ENCODE data around the gene BACE2.

The BACE2 gene

DNA sequence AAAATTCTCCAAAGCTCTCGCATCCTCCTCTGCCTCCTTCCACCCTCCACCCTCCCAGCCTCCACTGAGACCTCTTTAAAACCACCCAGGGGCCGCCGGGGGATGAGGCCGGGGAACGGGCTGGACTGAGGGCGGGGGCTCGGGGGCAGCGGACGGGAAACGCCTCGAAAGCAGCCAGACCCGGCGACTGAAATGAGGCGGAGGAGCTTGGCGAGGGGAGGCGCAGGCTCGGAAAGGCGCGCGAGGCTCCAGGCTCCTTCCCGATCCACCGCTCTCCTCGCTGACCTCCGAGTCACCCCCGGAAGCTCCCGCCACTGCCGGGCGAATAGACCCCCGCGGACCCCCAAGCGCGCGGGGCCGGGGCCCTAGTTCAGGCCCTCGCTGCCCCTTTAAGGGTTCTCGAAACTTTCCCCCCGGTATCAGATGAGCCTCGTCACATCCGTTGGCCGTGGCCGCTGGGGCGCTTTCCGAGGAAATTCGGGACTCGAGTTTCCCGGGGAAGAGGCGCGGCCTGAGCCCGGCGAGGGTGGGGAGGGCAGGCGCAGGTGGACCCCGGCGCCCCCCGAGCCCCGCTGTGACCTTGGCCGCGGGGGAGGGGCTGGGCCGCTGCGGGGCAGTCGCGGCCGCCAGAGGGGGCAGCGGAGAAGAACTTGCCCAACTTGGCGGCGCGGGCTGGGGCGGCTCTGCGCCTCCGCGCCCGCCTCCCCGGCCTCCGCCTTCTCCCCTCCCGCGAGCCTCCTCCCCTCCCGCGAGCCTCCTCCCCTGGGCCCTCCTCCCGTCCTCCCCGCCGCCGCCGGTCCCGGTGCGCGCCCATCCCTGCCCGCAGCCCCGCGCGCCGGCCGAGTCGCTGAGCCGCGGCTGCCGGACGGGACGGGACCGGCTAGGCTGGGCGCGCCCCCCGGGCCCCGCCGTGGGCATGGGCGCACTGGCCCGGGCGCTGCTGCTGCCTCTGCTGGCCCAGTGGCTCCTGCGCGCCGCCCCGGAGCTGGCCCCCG lies at the start of gene BACE2:
Gene BACE2 (plus strand): TSS at position 813 of the 995 bp plus-strand sequence. CDS start 104 bp downstream, at position 917.
- Histone ChIP-seq H3K4me1 (peaks cover 22% of the 10 kb centered on the region), H3K4me3 (peak within 1 kb of the TSS; percentile 81), H3K9me3 (no peaks in the 10 kb centered on the region), H3K9ac (peak within 1 kb of the TSS; percentile 77), H3K4me2 (peak within 1 kb of the TSS; percentile 99), H3K27ac (peak within 1 kb of the TSS; percentile 82), H3K27me3 (peaks cover 16% of the 10 kb centered on the region; the same call in 1 of the 2 replicates), H3K36me3 (no peaks in the 10 kb centered on the region), H4K20me1 (no peaks in the 10 kb centered on the region)
- TF ChIP-seq Cebpa-rat (IDR thresholded peaks at IDR 0.05), result no peak

DNA sequence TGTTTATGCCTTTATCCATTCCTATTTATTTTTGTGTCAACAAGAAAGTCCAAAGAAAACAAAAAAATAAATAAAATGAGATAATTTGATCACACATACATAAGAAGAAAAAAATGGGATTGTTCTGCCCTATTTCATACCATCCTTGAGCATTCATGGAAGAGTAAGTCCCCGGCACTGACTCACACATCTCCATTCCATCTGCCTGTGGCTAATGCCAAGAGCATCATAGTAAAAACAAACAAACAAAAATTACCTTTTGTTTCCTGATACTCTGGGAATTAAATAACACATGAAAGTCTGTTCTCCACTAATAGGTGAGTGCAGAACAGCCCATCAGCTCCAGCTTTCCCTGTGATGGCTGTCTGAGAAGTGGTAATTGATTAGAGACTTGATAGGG lies 48.1 kb upstream of the BACE2 start:
- Histone ChIP-seq H3K9ac (no peak overlapping the region), H3K9me3 (no peaks in the 10 kb centered on the region), H3K36me3 (no peaks in the 10 kb centered on the region), H3K27ac (no peak overlapping the region), H3K4me3 (no peak overlapping the region), H3K4me1 (no peaks in the 10 kb centered on the region), H3K4me2 (no peak overlapping the region), H4K20me1 (no peaks in the 10 kb centered on the region), H3K27me3 (no peaks in the 10 kb centered on the region)
- no peak for TF ChIP-seq Cebpa-rat (IDR thresholded peaks at IDR 0.05)

DNA sequence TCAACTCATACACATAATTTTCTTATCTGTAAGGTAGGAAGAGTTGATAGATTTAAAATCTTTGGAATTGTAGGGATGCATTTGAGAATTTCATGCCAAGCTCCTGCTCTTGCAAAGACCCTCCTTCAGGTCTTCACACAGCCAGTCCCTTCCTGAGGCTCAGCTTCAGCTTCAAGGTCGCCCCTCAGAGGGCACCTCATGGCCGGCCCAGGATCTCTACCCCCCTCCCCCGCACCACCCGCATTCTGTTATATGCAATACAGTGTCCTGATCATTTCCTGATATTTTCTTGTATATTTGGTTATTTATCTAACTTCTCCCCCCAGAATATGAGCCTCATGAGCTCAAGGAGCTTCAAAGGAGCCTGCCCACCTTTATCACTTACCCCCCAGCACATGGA lies 47.0 kb upstream of the BACE2 start:
- Histone ChIP-seq H3K4me3 (no peak overlapping the region), H4K20me1 (no peaks in the 10 kb centered on the region), H3K9ac (no peak overlapping the region), H3K9me3 (no peaks in the 10 kb centered on the region), H3K27me3 (no peaks in the 10 kb centered on the region), H3K36me3 (no peaks in the 10 kb centered on the region), H3K4me2 (no peak overlapping the region), H3K27ac (no peak overlapping the region), H3K4me1 (no peaks in the 10 kb centered on the region)
- no peak for TF ChIP-seq Cebpa-rat (IDR thresholded peaks at IDR 0.05)

DNA sequence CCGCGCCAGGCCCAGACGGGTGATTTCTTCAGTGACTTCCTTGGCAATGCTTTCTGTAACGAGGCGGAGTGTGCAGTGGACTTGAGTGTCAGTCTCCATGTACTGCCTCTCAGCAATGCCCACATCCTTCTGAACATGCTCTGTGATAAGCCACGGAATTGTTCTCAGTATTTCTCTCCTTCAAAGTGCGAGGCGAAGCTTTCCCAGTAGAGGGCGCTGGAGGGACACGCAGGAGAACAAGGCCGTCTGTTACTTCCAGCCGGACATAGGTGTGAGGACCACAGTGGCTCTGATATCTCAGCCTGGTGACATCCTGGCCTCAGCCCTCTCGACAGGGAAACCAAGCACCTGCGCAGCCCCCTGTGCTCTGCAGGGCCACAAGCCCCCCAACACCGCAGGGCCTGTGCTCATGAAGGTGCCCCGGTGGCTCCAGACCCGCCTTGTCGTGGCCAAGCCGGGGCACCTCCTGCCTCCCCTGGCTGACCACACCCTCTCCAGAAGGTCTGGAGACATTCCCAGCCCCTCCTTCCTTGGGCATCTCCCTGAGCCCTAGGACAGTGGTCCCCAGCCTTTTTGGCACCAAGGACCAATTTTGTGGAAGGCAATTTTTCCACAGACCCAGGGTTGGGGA lies 46.1 kb upstream of the BACE2 start:
- Histone ChIP-seq H3K27me3 (no peaks in the 10 kb centered on the region), H3K27ac (no peak overlapping the region), H3K4me1 (no peaks in the 10 kb centered on the region), H3K9me3 (no peaks in the 10 kb centered on the region), H3K4me3 (no peak overlapping the region), H3K36me3 (no peaks in the 10 kb centered on the region), H3K4me2 (no peak overlapping the region), H4K20me1 (no peaks in the 10 kb centered on the region), H3K9ac (no peak overlapping the region)
- no peak for TF ChIP-seq Cebpa-rat (IDR thresholded peaks at IDR 0.05)

DNA sequence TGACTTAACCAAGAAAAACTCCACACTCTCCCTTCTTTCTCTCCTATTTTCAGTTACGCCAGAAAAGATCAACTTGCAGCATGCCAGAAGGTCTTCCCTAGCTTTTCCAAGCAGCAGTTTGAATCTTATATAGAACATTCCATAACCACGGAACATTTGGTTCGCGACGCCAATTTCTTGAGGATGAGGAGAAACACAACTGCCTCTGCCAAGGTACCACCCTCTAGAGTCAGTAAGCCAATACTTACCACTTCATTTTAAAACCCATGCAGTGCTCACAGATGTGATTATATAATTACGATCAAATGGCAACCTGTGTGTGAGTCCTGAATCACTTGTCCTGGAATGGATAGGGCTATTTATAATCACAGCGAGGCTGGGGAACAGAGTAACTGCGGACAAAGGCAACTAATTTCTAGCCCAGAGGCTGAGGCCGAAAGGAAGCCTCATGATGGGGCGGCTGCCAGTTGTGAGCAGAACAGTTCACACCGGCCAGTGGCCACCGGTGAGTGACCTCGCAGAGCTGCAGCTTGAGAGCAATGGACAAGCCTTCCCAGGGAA lies 43.2 kb upstream of the BACE2 start:
- Histone ChIP-seq H3K4me1 (no peaks in the 10 kb centered on the region), H3K9me3 (peaks cover 19% of the 10 kb centered on the region), H3K4me3 (no peak overlapping the region), H3K4me2 (no peak overlapping the region), H3K27me3 (no peaks in the 10 kb centered on the region), H3K9ac (no peak overlapping the region), H4K20me1 (no peaks in the 10 kb centered on the region), H3K27ac (no peak overlapping the region), H3K36me3 (no peaks in the 10 kb centered on the region)
- TF ChIP-seq Cebpa-rat (IDR thresholded peaks at IDR 0.05), result no peak

DNA sequence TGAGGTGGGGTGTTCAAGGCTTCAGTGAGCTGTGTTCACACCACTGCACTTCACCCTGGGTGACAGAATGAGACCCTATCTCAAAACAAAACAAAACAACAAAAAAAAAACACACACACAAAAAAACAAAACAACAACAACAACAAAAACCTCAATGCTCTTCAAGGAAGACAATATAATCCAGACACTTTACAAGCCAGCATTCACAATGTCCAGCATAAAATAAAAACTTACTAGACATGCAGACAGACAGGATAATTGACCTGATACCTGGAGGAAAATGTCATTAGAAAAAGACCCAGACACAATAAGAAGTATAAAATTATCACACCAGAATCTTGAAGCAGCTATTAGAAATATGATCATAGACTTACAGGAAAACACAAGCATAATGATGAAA lies 39.0 kb upstream of the BACE2 start:
- Histone ChIP-seq H4K20me1 (no peaks in the 10 kb centered on the region), H3K4me3 (no peak overlapping the region), H3K27ac (no peak overlapping the region), H3K4me1 (peaks cover 7% of the 10 kb centered on the region; the same call in 1 of the 2 replicates), H3K4me2 (no peak overlapping the region), H3K9ac (no peak overlapping the region), H3K27me3 (no peaks in the 10 kb centered on the region), H3K9me3 (peaks cover 20% of the 10 kb centered on the region), H3K36me3 (no peaks in the 10 kb centered on the region)
- TF ChIP-seq Cebpa-rat (IDR thresholded peaks at IDR 0.05), result no peak

DNA sequence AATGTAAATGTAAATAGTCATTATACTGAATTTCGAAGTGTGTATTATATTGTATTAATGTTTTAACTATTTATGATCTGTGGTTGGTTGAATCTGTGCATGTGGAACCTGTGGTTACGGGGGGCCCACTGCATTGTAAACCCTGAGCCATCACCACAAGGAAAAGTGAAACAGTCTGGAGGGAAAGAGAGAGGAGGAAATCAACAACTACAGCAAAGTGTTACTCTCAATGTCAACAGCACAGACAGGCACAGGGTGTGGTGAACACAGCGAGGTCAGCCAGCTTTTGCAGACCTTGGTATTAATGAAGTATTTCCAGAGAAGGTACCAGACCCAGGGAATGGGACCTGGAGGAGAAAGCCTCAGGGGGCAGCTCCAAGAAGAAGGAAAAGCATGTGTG lies 37.1 kb upstream of the BACE2 start:
- no peaks in the 10 kb centered on the region for H4K20me1 ChIP-seq
- peaks cover 7% of the 10 kb centered on the region; the same call in 1 of the 2 replicates for H3K4me1 ChIP-seq
- peaks cover 20% of the 10 kb centered on the region for H3K9me3 ChIP-seq
- H3K27me3 ChIP-seq, result no peaks in the 10 kb centered on the region
- peak overlapping the region; percentile 10; the same call in 1 of the 2 replicates for H3K4me2 ChIP-seq
- H3K4me3 ChIP-seq, result no peak overlapping the region
- no peak overlapping the region for H3K9ac ChIP-seq
- no peaks in the 10 kb centered on the region for H3K36me3 ChIP-seq
- H3K27ac ChIP-seq, result no peak overlapping the region
- TF ChIP-seq Cebpa-rat (IDR thresholded peaks at IDR 0.05), result no peak

DNA sequence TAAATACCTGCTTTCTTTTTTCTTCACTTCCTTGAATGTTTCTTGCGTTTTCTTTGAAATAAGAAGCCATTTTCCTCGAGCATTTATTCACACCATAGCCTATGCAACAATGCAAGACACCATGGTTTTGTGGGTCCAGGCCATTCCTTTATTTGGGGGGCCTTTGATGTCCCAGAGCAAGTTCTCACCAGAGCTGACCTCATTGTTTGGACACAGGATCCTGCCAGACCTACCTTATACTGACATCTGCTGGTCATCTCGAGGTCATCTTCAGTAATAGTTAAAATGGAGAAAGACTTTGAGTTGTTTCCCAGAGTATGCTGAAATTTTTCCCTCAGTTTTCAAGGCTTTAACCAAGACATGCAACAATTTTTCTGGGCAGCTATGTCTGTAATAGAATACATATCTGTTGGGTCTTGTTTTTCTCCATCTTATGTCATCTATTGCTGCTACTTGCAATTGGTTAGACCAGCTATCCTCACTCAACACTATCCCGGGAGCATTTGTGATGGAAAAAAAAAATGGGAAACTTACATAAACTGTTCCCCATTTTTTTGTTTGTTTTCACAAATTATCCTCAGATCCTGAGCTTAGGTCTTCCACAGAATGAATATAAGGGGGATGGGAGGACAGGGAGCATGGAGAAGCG lies 34.0 kb upstream of the BACE2 start:
- no peaks in the 10 kb centered on the region for H3K36me3 ChIP-seq
- no peak overlapping the region for H3K4me3 ChIP-seq
- H3K4me1 ChIP-seq, result peaks cover 7% of the 10 kb centered on the region; the same call in 1 of the 2 replicates
- H3K4me2 ChIP-seq, result no peak overlapping the region
- no peak overlapping the region for H3K9ac ChIP-seq
- H3K27ac ChIP-seq, result no peak overlapping the region
- TF ChIP-seq Cebpa-rat (IDR thresholded peaks at IDR 0.05), result no peak
- H4K20me1 ChIP-seq, result no peaks in the 10 kb centered on the region
- H3K27me3 ChIP-seq, result no peaks in the 10 kb centered on the region
- H3K9me3 ChIP-seq, result peaks cover 16% of the 10 kb centered on the region

DNA sequence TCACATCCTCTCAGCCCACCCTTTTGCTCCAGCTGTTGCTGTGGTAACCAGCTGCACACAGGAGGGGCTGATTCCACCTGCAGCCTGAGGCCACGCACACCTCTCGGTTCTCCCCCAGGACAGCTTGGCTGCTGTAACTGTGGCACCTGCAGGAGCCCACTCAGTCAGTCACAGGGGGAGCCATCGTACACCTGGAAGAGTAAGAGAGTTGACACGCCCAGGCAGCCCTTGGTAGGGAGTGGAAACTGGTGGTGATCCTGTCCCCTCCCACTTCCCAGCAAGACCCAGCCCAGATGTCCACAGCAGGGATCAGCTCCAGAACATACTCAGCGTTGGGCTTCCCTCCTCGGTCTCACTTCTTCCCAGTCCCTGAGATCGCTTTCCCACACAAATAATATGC lies 32.2 kb upstream of the BACE2 start:
- H3K4me2 ChIP-seq, result no peak overlapping the region
- H3K4me1 ChIP-seq, result peaks cover 5% of the 10 kb centered on the region; the same call in 1 of the 2 replicates
- no peaks in the 10 kb centered on the region for H3K36me3 ChIP-seq
- H3K9me3 ChIP-seq, result peaks cover 7% of the 10 kb centered on the region
- H3K9ac ChIP-seq, result no peak overlapping the region
- no peak overlapping the region for H3K4me3 ChIP-seq
- H4K20me1 ChIP-seq, result no peaks in the 10 kb centered on the region
- H3K27me3 ChIP-seq, result no peaks in the 10 kb centered on the region
- no peak for TF ChIP-seq Cebpa-rat (IDR thresholded peaks at IDR 0.05)
- no peak overlapping the region for H3K27ac ChIP-seq
